GM12878 (cell line): ENCODE data around the gene GLI1. TPM values are rescaled to one million over a fixed set of nuclear protein-coding genes. Genes with fewer than 3 reads are reported as not detected.
A peak's percentile ranks its signal among the peaks of the same experiment; 100 is the strongest.

Source experiments
- CBX5 ChIP-seq: sonication (generic); IDR thresholded peaks from 2 replicates; pipeline ENCODE4 v1.6.1; 2016; ENCODE audit warnings: low read depth, moderate library complexity, mild to moderate bottlenecking, inconsistent platforms
- CEBPB ChIP-seq, 2 experiments: fragments of 150-350 bp in 1 of 2; IDR thresholded peaks; 2 replicates each; pipeline ENCODE4 v1.6.1; 2012 to 2014; ENCODE audit warnings: low read depth in 2 of 2, low read length in 2 of 2, borderline replicate concordance in 1 of 2, inconsistent platforms in 1 of 2
- DPF2 ChIP-seq: fragments of 450-650 bp; IDR thresholded peaks from 2 replicates; pipeline ENCODE4 v1.6.1; 2017; ENCODE audit warnings: mild to moderate bottlenecking
- ESRRA ChIP-seq: IDR thresholded peaks from 2 replicates; pipeline ENCODE4 v1.6.1; 2012; ENCODE audit warnings: mild to moderate bottlenecking, low read length, improper control_type of control experiment
- FOXK2 ChIP-seq: fragments of 450-650 bp; IDR thresholded peaks from 2 replicates; pipeline ENCODE4 v1.6.1; 2017; ENCODE audit warnings: mild to moderate bottlenecking, moderate library complexity
- IKZF2 ChIP-seq, 2 experiments: fragments of 450-650 bp; IDR thresholded peaks; 2 replicates each; pipeline ENCODE4 v1.6.1; 2017; ENCODE audit warnings: mild to moderate bottlenecking in 2 of 2, moderate library complexity in 2 of 2
- JUNB ChIP-seq: IDR thresholded peaks from 2 replicates; pipeline ENCODE4 v1.6.1; 2016; ENCODE audit warnings: antibody characterized with exemption, mild to moderate bottlenecking
- KDM1A ChIP-seq: fragments of 200-600 bp; sonication (generic); IDR thresholded peaks from 2 replicates; pipeline ENCODE4 v1.6.1; 2016; ENCODE audit warnings: borderline replicate concordance
- LARP7 ChIP-seq: fragments of 450-650 bp; IDR thresholded peaks from 2 replicates; pipeline ENCODE4 v1.6.1; 2017; ENCODE audit warnings: mild to moderate bottlenecking
- MEF2B ChIP-seq: fragments of 450-650 bp; IDR thresholded peaks from 2 replicates; pipeline ENCODE4 v1.6.1; 2018; ENCODE audit warnings: mild to moderate bottlenecking, moderate library complexity; ENCODE audit not compliant: partially characterized antibody, poor library complexity, severe bottlenecking
- NFYB ChIP-seq: IDR thresholded peaks from 2 replicates; pipeline ENCODE4 v1.6.1; 2011; ENCODE audit warnings: low read depth, mild to moderate bottlenecking, low read length, improper control_type of control experiment, moderate library complexity; ENCODE audit not compliant: insufficient read depth
- RAD21 ChIP-seq: IDR thresholded peaks from 2 replicates; pipeline ENCODE4 v1.6.1; 2011; ENCODE audit warnings: mild to moderate bottlenecking, low read depth, low read length, moderate library complexity; ENCODE audit not compliant: insufficient read depth
- RAD51 ChIP-seq: fragments of 450-650 bp; IDR thresholded peaks from 2 replicates; pipeline ENCODE4 v1.6.1; 2016; ENCODE audit warnings: moderate library complexity, mild to moderate bottlenecking, inconsistent platforms
- SP1 ChIP-seq: IDR thresholded peaks from one replicate; pipeline ENCODE4 v1.6.1; 2011; ENCODE audit warnings: low read depth, low read length
- TAF1 ChIP-seq: IDR thresholded peaks from 2 replicates; pipeline ENCODE4 v1.6.1; 2011; ENCODE audit warnings: mild to moderate bottlenecking, low read depth, low read length, borderline replicate concordance
- TARDBP ChIP-seq: IDR thresholded peaks from 2 replicates; pipeline ENCODE4 v1.6.1; 2016; ENCODE audit warnings: borderline replicate concordance
- ZNF217 ChIP-seq: fragments of 450-650 bp; IDR thresholded peaks from 2 replicates; pipeline ENCODE4 v1.6.1; 2017; ENCODE audit warnings: antibody characterized with exemption, mild to moderate bottlenecking
- polyA plus RNA-seq, 11 experiments: library from polyadenylated mRNA; depleted of rRNA in 4 of 11; unstranded in 6 of 11; stranded (reverse) in 5 of 11; fragments of >200 nt; fragmentation: Nextera tagmentation in 4 of 11; fragmentation: Illumina TruSeq in 1 of 11; extraction: Ambion mirVana in 4 of 11; extraction: Trizol in 1 of 11; gene quantifications; 1 replicate in 1 of 11; 2 replicates in 10 of 11; pipeline versions ENCODE4 v1.2.1 to v1.2.3, GENCODE V29; 2011 to 2016; ENCODE audit warnings: inconsistent platforms in 2 of 11, missing spikeins in 2 of 11, low read depth in 1 of 11
- total RNA-seq, 4 experiments: library from RNA; depleted of rRNA in 3 of 4; stranded (reverse); fragments of >200 nt in 3 of 4; fragmentation: Illumina TruSeq in 1 of 4; extraction: Trizol in 1 of 4; gene quantifications; 2 replicates each; pipeline versions ENCODE4 v1.2.1 to v1.2.3, GENCODE V29; 2013 to 2021
- TF ChIP-seq, protein P1 (sequence below): fragments of 450-650 bp; IDR thresholded peaks from 2 replicates; pipeline ENCODE4 v1.6.1; 2017; ENCODE audit warnings: mild to moderate bottlenecking, moderate library complexity
- TF ChIP-seq, protein P2 (sequence below): fragments of 450-650 bp; conservative IDR thresholded peaks from 2 replicates; pipeline ENCODE4 v1.6.1; 2017; ENCODE audit warnings: mild to moderate bottlenecking, moderate library complexity
- TF ChIP-seq, protein P3 (sequence below): IDR thresholded peaks from 2 replicates; pipeline ENCODE4 v1.6.1; 2012; ENCODE audit warnings: low read depth, low read length, improper control_type of control experiment

Gene GLI1
- total and polyA plus RNA-seq, 10 of the 15 experiments (the other 5 are each of a cell fraction or from before 2014, with no cell fraction given) = 0.27 to 1.2 (median 0.49) TPM

DNA sequence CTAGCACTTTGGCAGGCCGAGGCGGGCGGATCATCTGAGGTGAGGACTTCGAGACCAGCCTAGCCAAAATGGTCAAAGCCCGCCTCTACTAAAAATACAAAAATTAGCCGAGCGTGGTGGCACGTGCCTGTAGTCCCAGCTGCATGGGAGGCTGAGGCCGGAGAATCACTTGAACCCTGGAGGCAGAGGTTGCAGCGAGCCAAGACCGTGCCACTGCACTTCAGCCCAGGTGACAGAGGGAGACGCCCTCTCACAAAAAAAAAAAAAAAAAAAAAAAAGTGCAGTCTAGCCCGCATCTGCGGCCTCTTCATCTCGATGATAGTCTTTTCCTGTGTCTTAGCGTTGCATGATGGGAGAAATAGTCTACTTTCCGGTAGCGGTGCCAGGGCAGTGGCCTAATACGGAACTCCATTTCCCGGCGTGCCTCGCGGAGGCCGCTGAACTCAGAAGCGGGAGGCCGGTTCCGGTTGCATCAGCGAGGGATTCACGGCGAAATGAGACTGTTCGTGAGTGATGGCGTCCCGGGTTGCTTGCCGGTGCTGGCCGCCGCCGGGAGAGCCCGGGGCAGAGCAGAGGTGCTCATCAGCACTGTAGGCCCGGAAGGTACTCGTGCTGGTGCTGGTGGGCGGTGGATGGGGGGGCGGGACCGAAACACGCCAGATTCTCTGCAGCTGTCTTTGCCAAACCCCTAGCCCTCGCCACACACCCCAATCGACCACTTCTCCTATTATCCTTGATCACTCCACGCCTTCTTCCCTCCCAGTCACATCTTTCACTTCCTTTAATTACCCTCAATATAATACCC is 28.2 kb downstream of the GLI1 start, which contains the start of gene MARS1 (continued):
- TF ChIP-seq, protein P1, sequence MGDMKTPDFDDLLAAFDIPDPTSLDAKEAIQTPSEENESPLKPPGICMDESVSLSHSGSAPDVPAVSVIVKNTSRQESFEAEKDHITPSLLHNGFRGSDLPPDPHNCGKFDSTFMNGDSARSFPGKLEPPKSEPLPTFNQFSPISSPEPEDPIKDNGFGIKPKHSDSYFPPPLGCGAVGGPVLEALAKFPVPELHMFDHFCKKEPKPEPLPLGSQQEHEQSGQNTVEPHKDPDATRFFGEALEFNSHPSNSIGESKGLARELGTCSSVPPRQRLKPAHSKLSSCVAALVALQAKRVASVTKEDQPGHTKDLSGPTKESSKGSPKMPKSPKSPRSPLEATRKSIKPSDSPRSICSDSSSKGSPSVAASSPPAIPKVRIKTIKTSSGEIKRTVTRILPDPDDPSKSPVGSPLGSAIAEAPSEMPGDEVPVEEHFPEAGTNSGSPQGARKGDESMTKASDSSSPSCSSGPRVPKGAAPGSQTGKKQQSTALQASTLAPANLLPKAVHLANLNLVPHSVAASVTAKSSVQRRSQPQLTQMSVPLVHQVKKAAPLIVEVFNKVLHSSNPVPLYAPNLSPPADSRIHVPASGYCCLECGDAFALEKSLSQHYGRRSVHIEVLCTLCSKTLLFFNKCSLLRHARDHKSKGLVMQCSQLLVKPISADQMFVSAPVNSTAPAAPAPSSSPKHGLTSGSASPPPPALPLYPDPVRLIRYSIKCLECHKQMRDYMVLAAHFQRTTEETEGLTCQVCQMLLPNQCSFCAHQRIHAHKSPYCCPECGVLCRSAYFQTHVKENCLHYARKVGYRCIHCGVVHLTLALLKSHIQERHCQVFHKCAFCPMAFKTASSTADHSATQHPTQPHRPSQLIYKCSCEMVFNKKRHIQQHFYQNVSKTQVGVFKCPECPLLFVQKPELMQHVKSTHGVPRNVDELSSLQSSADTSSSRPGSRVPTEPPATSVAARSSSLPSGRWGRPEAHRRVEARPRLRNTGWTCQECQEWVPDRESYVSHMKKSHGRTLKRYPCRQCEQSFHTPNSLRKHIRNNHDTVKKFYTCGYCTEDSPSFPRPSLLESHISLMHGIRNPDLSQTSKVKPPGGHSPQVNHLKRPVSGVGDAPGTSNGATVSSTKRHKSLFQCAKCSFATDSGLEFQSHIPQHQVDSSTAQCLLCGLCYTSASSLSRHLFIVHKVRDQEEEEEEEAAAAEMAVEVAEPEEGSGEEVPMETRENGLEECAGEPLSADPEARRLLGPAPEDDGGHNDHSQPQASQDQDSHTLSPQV = no peak
- TF ChIP-seq RAD21 (0 out of 2 replicates have a peak, but pooled peaks have one; percentile 22), ESRRA (no peak), MEF2B (peak; percentile 18), TARDBP (peak; percentile 61), ZNF217 (0 out of 2 replicates have a peak, but pooled peaks have one; percentile 18), JUNB (no peak), LARP7 (0 out of 2 replicates have a peak, but pooled peaks have one; percentile 49), TAF1 (peak; percentile 55; the same call in 1 of the 2 replicates), IKZF2 (IDR thresholded peaks at IDR 0.05) (no peak), RAD51 (no peak; the same call in 1 of the 2 replicates), SP1 (no peak), CBX5 (peak; percentile 82; the same call in 1 of the 2 replicates), CEBPB (IDR thresholded peaks at IDR 0.05; ENCODE audit: borderline replicate concordance in 1 of 2, low read depth in 2 of 2, low read length in 2 of 2) (peak in 1 of 2 experiments; percentile 75; a peak in 1 of 4 replicates), KDM1A (no peak), FOXK2 (no peak), NFYB (no peak), DPF2 (no peak)
- TF ChIP-seq, protein P2, sequence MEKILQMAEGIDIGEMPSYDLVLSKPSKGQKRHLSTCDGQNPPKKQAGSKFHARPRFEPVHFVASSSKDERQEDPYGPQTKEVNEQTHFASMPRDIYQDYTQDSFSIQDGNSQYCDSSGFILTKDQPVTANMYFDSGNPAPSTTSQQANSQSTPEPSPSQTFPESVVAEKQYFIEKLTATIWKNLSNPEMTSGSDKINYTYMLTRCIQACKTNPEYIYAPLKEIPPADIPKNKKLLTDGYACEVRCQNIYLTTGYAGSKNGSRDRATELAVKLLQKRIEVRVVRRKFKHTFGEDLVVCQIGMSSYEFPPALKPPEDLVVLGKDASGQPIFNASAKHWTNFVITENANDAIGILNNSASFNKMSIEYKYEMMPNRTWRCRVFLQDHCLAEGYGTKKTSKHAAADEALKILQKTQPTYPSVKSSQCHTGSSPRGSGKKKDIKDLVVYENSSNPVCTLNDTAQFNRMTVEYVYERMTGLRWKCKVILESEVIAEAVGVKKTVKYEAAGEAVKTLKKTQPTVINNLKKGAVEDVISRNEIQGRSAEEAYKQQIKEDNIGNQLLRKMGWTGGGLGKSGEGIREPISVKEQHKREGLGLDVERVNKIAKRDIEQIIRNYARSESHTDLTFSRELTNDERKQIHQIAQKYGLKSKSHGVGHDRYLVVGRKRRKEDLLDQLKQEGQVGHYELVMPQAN = peak; percentile 85
- TF ChIP-seq, protein P3, sequence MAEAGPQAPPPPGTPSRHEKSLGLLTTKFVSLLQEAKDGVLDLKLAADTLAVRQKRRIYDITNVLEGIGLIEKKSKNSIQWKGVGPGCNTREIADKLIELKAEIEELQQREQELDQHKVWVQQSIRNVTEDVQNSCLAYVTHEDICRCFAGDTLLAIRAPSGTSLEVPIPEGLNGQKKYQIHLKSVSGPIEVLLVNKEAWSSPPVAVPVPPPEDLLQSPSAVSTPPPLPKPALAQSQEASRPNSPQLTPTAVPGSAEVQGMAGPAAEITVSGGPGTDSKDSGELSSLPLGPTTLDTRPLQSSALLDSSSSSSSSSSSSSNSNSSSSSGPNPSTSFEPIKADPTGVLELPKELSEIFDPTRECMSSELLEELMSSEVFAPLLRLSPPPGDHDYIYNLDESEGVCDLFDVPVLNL = no peak
